ENCODE results near the gene ALKBH7.
A peak's percentile ranks its signal among the peaks of the same experiment; 100 is the strongest.
"Not testable (repeated sequence)": the region's sequence is repeated elsewhere in the genome, so short reads cannot be mapped to it uniquely, and the experiment has no call there.

Gene ALKBH7

GRCh38 chr19:6372594-6373095 lies at the start of gene ALKBH7:
Gene ALKBH7 (plus strand): TSS chr19:6372794. CDS start chr19:6372821, 27 bp downstream.
- Histone ChIP-seq H3K27ac (ENCODE audit: low read depth, low read length) (peak within 1 kb of the TSS; percentile 90), H3K9ac (ENCODE audit: low read length in 5 of 5) (peak within 1 kb of the TSS in 4 of 5 donors; percentile 70 to 78 (median 74)), H3K36me3 (ENCODE audit: control insufficient read depth in 5 of 5, insufficient read depth in 5 of 5, low read length in 5 of 5) (peaks cover 0 to 25% (median 20%) of the 10 kb centered on the region in 5 donors), H3K4me3 (ENCODE audit: low read depth in 1 of 5, low read length in 5 of 5) (peak within 1 kb of the TSS; percentile 80 to 96 (median 83)), H3K9me3 (ENCODE audit: control insufficient read depth in 5 of 5, low read length in 5 of 5) (no peaks in the 10 kb centered on the region), H3K4me1 (ENCODE audit: control insufficient read depth in 5 of 5, insufficient read depth in 5 of 5, low read length in 5 of 5) (peaks cover 0 to 20% (median 15%) of the 10 kb centered on the region in 5 donors), H3K27me3 (ENCODE audit: control insufficient read depth in 5 of 5, insufficient read depth in 4 of 5, low read length in 5 of 5) (no peaks in the 10 kb centered on the region)

GRCh38 chr19:6324757-6325156 lies 47.8 kb upstream of the ALKBH7 start:
- Histone ChIP-seq H3K27me3 (ENCODE audit: control insufficient read depth in 5 of 5, insufficient read depth in 4 of 5, low read length in 5 of 5) (peaks cover 0 to 9% (median 4%) of the 10 kb centered on the region in 5 donors), H3K4me1 (ENCODE audit: control insufficient read depth in 5 of 5, insufficient read depth in 5 of 5, low read length in 5 of 5) (no peaks in the 10 kb centered on the region), H3K9me3 (ENCODE audit: control insufficient read depth in 5 of 5, low read length in 5 of 5) (no peaks in the 10 kb centered on the region), H3K9ac (ENCODE audit: low read length in 5 of 5) (no peak overlapping the region), H3K36me3 (ENCODE audit: control insufficient read depth in 5 of 5, insufficient read depth in 5 of 5, low read length in 5 of 5) (no peaks in the 10 kb centered on the region), H3K27ac (ENCODE audit: low read depth, low read length) (no peak overlapping the region), H3K4me3 (ENCODE audit: low read depth in 1 of 5, low read length in 5 of 5) (no peak overlapping the region)

- H3K9ac ChIP-seq (ENCODE audit: low read length in 5 of 5): no peak overlapping the region
Measured at GRCh38 chr19:6325614-6326013, 47.0 kb upstream of the ALKBH7 start.

GRCh38 chr19:6326815-6327214 lies 45.8 kb upstream of the ALKBH7 start:
- Histone ChIP-seq H3K9ac (ENCODE audit: low read length in 5 of 5) (no peak overlapping the region), H3K4me3 (ENCODE audit: low read depth in 1 of 5, low read length in 5 of 5) (no peak overlapping the region), H3K27me3 (ENCODE audit: control insufficient read depth in 5 of 5, insufficient read depth in 4 of 5, low read length in 5 of 5) (peaks cover 0 to 4% (median 4%) of the 10 kb centered on the region in 5 donors), H3K27ac (ENCODE audit: low read depth, low read length) (no peak overlapping the region), H3K36me3 (ENCODE audit: control insufficient read depth in 5 of 5, insufficient read depth in 5 of 5, low read length in 5 of 5) (no peaks in the 10 kb centered on the region), H3K9me3 (ENCODE audit: control insufficient read depth in 5 of 5, low read length in 5 of 5) (no peaks in the 10 kb centered on the region), H3K4me1 (ENCODE audit: control insufficient read depth in 5 of 5, insufficient read depth in 5 of 5, low read length in 5 of 5) (no peaks in the 10 kb centered on the region)

More at GRCh38 chr19:6325614-6326013, 47.0 kb upstream of the ALKBH7 start:
- Histone ChIP-seq H3K9me3 (ENCODE audit: control insufficient read depth in 5 of 5, low read length in 5 of 5) (no peaks in the 10 kb centered on the region), H3K4me3 (ENCODE audit: low read depth in 1 of 5, low read length in 5 of 5) (no peak overlapping the region), H3K36me3 (ENCODE audit: control insufficient read depth in 5 of 5, insufficient read depth in 5 of 5, low read length in 5 of 5) (no peaks in the 10 kb centered on the region), H3K27ac (ENCODE audit: low read depth, low read length) (no peak overlapping the region), H3K27me3 (ENCODE audit: control insufficient read depth in 5 of 5, insufficient read depth in 4 of 5, low read length in 5 of 5) (peaks cover 0 to 7% (median 4%) of the 10 kb centered on the region in 5 donors), H3K4me1 (ENCODE audit: control insufficient read depth in 5 of 5, insufficient read depth in 5 of 5, low read length in 5 of 5) (no peaks in the 10 kb centered on the region)

GRCh38 chr19:6333439-6333838 lies 39.2 kb upstream of the ALKBH7 start, which contains the start of gene ACER1:
Gene ACER1 (minus strand): TSS chr19:6333612. CDS start chr19:6333551, 61 bp downstream.
- no peak within 1 kb of the TSS for H3K9ac ChIP-seq (ENCODE audit: low read length in 5 of 5)
- no peaks in the 10 kb centered on the region for H3K4me1 ChIP-seq (ENCODE audit: control insufficient read depth in 5 of 5, insufficient read depth in 5 of 5, low read length in 5 of 5)
- peaks cover 0 to 5% (median 0%) of the 10 kb centered on the region in 5 donors for H3K27me3 ChIP-seq (ENCODE audit: control insufficient read depth in 5 of 5, insufficient read depth in 4 of 5, low read length in 5 of 5)
- no peak within 1 kb of the TSS for H3K4me3 ChIP-seq (ENCODE audit: low read depth in 1 of 5, low read length in 5 of 5)
- no peaks in the 10 kb centered on the region for H3K36me3 ChIP-seq (ENCODE audit: control insufficient read depth in 5 of 5, insufficient read depth in 5 of 5, low read length in 5 of 5)
- no peaks in the 10 kb centered on the region for H3K9me3 ChIP-seq (ENCODE audit: control insufficient read depth in 5 of 5, low read length in 5 of 5)
- no peak within 1 kb of the TSS for H3K27ac ChIP-seq (ENCODE audit: low read depth, low read length)

GRCh38 chr19:6334490-6335285 lies 37.9 kb upstream of the ALKBH7 start:
- peaks cover 0 to 5% (median 0%) of the 10 kb centered on the region in 5 donors for H3K27me3 ChIP-seq (ENCODE audit: control insufficient read depth in 5 of 5, insufficient read depth in 4 of 5, low read length in 5 of 5)
- no peak overlapping the region for H3K9ac ChIP-seq (ENCODE audit: low read length in 5 of 5)
- H3K27ac ChIP-seq (ENCODE audit: low read depth, low read length): no peak overlapping the region
- no peaks in the 10 kb centered on the region for H3K4me1 ChIP-seq (ENCODE audit: control insufficient read depth in 5 of 5, insufficient read depth in 5 of 5, low read length in 5 of 5)
- H3K36me3 ChIP-seq (ENCODE audit: control insufficient read depth in 5 of 5, insufficient read depth in 5 of 5, low read length in 5 of 5): no peaks in the 10 kb centered on the region
- H3K4me3 ChIP-seq (ENCODE audit: low read depth in 1 of 5, low read length in 5 of 5): no peak overlapping the region
- H3K9me3 ChIP-seq (ENCODE audit: control insufficient read depth in 5 of 5, low read length in 5 of 5): no peaks in the 10 kb centered on the region

- H3K27ac ChIP-seq (ENCODE audit: low read depth, low read length): no peak overlapping the region
- no peak overlapping the region for H3K4me3 ChIP-seq (ENCODE audit: low read depth in 1 of 5, low read length in 5 of 5)
- H3K9me3 ChIP-seq (ENCODE audit: control insufficient read depth in 5 of 5, low read length in 5 of 5): no peaks in the 10 kb centered on the region
- no peak overlapping the region for H3K9ac ChIP-seq (ENCODE audit: low read length in 5 of 5)
- H3K36me3 ChIP-seq (ENCODE audit: control insufficient read depth in 5 of 5, insufficient read depth in 5 of 5, low read length in 5 of 5): no peaks in the 10 kb centered on the region
- H3K4me1 ChIP-seq (ENCODE audit: control insufficient read depth in 5 of 5, insufficient read depth in 5 of 5, low read length in 5 of 5): no peaks in the 10 kb centered on the region
- H3K27me3 ChIP-seq (ENCODE audit: control insufficient read depth in 5 of 5, insufficient read depth in 4 of 5, low read length in 5 of 5): peaks cover 0 to 10% (median 5%) of the 10 kb centered on the region in 5 donors
Measured at GRCh38 chr19:6340493-6341201, 31.9 kb upstream of the ALKBH7 start.

- Histone ChIP-seq H3K27me3 (ENCODE audit: control insufficient read depth in 5 of 5, insufficient read depth in 4 of 5, low read length in 5 of 5) (peaks cover 0 to 10% (median 5%) of the 10 kb centered on the region in 5 donors), H3K4me1 (ENCODE audit: control insufficient read depth in 5 of 5, insufficient read depth in 5 of 5, low read length in 5 of 5) (no peaks in the 10 kb centered on the region), H3K4me3 (ENCODE audit: low read depth in 1 of 5, low read length in 5 of 5) (no peak overlapping the region), H3K36me3 (ENCODE audit: control insufficient read depth in 5 of 5, insufficient read depth in 5 of 5, low read length in 5 of 5) (no peaks in the 10 kb centered on the region), H3K9me3 (ENCODE audit: control insufficient read depth in 5 of 5, low read length in 5 of 5) (no peaks in the 10 kb centered on the region), H3K27ac (ENCODE audit: low read depth, low read length) (no peak overlapping the region), H3K9ac (ENCODE audit: low read length in 5 of 5) (no peak overlapping the region)
Measured at GRCh38 chr19:6343462-6343861, 29.1 kb upstream of the ALKBH7 start.

- H3K36me3 ChIP-seq (ENCODE audit: control insufficient read depth in 5 of 5, insufficient read depth in 5 of 5, low read length in 5 of 5); H3K4me1 ChIP-seq (ENCODE audit: control insufficient read depth in 5 of 5, insufficient read depth in 5 of 5, low read length in 5 of 5); H3K27me3 ChIP-seq (ENCODE audit: control insufficient read depth in 5 of 5, insufficient read depth in 4 of 5, low read length in 5 of 5); H3K9ac ChIP-seq (ENCODE audit: low read length in 5 of 5); H3K4me3 ChIP-seq (ENCODE audit: low read depth in 1 of 5, low read length in 5 of 5); H3K9me3 ChIP-seq (ENCODE audit: control insufficient read depth in 5 of 5, low read length in 5 of 5); H3K27ac ChIP-seq (ENCODE audit: low read depth, low read length): not testable (repeated sequence)
Measured at GRCh38 chr19:6349271-6349670, 23.3 kb upstream of the ALKBH7 start.

- no peak overlapping the region for H3K4me3 ChIP-seq (ENCODE audit: low read depth in 1 of 5, low read length in 5 of 5)
- H3K27ac ChIP-seq (ENCODE audit: low read depth, low read length): no peak overlapping the region
- no peaks in the 10 kb centered on the region for H3K4me1 ChIP-seq (ENCODE audit: control insufficient read depth in 5 of 5, insufficient read depth in 5 of 5, low read length in 5 of 5)
- H3K36me3 ChIP-seq (ENCODE audit: control insufficient read depth in 5 of 5, insufficient read depth in 5 of 5, low read length in 5 of 5): no peaks in the 10 kb centered on the region
- no peaks in the 10 kb centered on the region for H3K27me3 ChIP-seq (ENCODE audit: control insufficient read depth in 5 of 5, insufficient read depth in 4 of 5, low read length in 5 of 5)
- no peak overlapping the region for H3K9ac ChIP-seq (ENCODE audit: low read length in 5 of 5)
- no peaks in the 10 kb centered on the region for H3K9me3 ChIP-seq (ENCODE audit: control insufficient read depth in 5 of 5, low read length in 5 of 5)
Measured at GRCh38 chr19:6350688-6351087, 21.9 kb upstream of the ALKBH7 start.
